HG03571 (cell line): ENCODE data around the gene CD46.

ENCODE experiments used
- ATAC-seq: cut with Tn5 transposase; IDR thresholded peaks from one replicate; pipeline ENCODE4 v1.9.1; 2021; ENCODE audit not compliant: unreplicated experiment

Gene CD46

DNA sequence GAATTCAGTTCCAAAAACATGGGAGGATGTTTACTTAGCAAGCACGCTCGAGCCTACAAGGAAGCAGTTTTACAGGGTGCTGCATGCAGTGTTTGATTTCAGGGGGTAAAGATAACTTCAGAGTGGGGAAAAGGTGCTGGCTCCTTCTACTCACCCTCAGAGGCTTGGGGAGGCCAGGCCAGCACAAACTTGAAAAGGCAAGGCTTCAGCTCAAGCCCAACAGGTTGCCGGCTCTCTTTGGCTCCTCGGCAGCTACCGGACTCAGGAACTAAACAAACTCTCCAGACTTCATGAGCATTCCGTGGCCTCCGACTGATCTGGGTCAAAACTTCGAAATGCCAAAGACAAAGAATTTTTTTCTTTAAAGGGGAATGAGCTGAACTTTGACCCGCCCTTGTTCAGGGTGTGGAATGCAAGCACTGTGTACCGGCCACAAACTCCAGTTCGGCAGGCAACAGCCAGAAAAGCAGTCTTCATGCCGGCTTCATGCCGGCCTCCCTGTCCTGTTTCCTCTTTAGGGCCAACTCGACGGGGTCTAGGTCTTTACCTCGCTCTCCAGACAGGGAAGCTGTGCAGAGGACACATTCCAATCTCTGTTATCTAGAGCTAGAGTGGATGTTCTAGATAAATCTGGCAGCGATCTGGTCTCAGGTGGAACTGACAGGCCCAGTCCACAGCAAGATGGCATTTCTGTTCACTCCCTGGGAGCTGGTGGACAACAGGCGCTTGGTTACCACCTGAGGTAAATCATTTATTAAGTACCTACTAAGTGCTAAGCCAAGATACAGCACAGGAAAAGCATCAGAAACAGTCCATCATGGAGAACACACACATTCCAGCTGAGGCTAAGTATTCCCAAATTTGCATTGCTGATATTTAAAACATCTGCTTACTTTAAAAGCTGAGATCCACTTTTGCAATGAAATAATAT, 75.0 kb downstream of the CD46 start:
- no peak for ATAC-seq

- no peak for ATAC-seq
Measured at GRCh38 chr1:207827488-207827830, 75.6 kb downstream of the CD46 start.

DNA sequence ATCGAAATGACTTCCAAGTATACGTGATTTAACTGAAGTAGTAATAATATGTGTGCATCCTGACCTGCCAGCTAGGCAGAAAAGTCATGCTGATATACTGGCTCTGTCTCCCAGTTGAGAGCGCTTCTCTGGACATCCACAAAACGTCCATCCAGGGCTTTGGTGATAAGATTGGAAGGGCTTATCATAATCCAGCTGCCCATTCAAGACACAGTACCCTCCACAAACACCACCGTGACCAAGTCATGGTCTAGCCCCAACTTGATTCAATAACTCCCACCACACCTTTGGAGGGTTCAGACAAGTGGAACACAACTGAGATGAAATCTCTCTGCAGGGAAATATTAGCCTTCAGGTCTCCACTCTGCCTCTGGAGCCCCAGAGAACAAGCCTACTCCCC, 76.2 kb downstream of the CD46 start:
- no peak for ATAC-seq

GRCh38 chr1:207828485-207829158, 76.8 kb downstream of the CD46 start:
- peak; percentile 18 for ATAC-seq

DNA sequence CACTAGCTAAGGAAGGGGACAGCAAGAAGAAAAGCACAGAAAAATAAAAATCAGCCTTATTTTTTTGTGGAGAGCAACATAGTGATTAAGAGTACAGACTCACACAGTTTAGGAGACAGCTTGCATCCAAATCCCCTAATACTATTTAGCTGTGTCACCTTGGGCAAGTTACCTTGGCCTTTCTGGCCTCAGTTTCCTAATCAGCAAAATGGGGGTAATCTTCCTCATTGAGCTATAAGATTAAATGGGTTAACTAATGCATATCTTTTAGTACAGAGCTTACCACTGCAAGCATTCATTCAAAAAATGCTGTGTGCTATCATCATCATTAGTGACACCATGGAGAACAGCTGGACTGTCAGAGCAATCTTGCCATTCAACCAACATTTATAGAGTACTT, 77.7 kb downstream of the CD46 start:
- ATAC-seq: no peak

- no peak for ATAC-seq
Measured at GRCh38 chr1:207830788-207831187, 78.9 kb downstream of the CD46 start.

DNA sequence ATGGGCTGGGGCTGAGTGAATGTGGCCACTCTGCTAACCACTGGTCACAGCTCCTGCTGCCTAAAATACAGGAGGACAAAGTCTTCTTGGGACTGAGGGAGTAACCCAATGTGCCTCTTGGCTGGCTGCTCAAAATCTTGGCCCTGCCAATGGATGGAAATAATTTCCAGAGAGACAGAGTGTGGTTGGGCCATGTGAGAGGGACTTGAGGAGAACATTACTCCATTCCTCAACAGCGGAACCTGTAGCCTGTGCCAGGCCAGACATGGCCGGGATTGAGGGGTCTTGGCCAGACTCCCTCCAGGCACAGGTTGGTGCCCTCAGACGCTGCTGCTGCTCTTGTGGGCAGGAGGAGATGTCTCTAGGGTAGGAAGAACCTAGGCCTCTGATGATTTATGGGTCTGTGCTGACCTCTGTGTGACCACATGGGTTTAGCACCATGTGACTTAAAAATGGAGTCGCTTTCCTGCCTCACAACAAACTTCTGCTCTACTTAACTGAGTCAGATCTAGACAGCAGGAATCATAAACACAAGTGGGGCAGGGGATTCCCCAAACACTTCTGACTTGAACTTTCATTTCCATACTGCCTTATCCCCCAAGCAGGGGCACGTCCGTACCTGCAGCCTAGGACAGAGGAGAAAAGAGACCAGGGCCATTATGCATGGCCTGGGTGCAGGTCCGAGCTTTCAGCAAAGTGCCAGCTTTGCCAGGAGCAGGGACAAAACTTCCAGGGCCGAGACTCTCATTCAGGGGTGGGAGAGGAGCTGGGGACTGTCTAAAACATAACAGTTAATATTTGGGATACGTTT, 79.9 kb downstream of the CD46 start:
- ATAC-seq: peak; percentile 83

GRCh38 chr1:207832796-207833195, 80.9 kb downstream of the CD46 start:
- no peak for ATAC-seq

DNA sequence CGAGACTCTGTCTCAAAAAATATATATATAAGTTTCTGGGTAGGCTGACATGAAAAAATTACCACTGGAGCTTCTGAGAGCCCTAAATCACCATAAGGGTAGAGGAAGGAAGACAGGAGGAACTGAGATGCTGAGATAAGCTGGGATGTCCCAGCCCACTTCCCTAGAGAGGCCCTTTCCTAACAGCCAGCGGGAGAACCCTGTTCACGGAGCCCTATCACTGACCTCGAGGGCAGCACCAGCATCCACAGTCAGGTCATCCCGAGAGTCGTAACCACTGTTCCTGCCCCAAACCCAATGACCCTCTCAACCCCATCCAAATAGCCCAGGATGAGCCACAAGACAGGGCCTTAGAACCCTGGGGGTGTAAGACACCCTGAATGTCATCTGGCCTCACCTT, 81.5 kb downstream of the CD46 start:
- ATAC-seq: no peak

DNA sequence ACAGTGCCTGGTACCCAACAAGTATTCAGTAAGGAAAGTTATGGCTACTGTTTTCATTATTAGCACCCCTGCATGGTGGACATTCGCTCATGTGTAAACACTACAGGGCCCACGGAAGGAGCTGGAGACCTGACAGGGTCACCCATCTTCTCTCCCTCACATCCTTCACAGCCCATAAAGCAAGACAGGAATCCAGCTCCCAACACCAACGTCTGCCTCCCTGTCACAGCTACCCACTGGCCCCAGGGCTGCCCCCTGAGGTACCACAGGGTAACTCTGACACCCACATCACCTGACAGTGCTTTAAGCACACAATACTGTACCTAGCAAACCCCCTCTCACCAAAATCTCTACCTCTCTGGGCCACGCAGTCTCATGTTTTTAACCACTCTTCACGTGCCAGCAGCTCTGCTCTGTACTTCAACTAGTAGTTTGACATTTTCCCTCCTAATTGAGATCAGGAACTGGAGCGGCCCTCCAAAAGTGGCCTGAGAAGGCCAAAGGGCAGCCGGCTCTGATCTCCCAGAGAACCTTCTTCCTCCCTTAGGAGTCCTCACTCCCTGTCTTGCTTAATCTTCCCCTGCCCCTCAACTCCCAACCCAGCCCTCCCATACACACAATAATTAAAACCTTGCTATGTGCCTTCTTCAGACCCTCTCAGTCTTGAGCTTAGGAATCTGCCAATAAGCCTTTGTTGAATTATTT, 82.3 kb downstream of the CD46 start:
- ATAC-seq: no peak

- no peak for ATAC-seq
Measured at GRCh38 chr1:207835958-207836357, 84.1 kb downstream of the CD46 start.

- no peak for ATAC-seq
Measured at GRCh38 chr1:207836591-207837347, 84.9 kb downstream of the CD46 start.

- no peak for ATAC-seq
Measured at GRCh38 chr1:207837673-207838072, 85.8 kb downstream of the CD46 start.

DNA sequence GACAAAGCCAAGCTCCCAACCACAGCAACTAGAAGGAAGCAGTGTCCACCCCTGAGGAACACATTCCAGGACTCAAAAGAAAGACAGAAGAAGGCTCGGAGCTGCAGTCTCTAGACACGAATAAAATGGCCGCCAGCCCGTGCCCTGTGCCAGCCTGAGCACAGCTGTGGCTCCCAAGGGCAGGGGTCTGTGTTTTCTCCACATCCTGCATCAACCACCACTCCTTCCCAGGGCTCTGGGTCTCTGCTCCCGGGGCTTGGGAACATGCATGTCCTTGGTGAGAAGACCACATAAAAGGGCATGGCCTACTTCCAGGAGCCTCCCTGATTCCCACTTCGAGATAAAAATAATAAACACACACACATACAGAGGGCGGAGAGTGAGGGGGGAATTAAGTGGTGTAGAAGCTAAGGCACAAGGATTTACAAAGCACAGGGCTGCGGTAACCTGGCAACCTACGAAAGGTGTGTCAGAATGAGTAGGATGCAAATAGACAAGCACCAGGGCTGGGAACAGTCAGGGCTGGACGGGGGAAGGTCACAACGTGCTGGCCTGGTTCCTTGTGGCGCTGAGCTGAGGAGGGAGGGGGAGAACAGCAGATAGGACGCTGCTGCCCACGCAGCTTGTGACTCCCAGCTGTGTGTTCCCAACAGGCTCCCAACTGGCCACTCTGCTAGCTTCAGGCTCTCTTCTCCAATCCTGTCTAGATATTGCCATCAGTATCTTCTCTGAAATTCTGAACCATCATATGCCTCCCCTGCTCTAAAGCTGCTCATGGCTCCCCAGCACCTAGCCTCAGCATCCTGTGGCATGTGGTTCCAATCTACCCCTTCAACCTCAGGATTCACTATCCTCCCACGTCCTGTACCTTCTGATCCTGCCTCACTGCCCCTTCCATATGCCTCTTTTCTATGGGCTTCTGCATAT, 86.6 kb downstream of the CD46 start:
- no peak for ATAC-seq

- no peak for ATAC-seq
Measured at GRCh38 chr1:207839083-207839413, 87.2 kb downstream of the CD46 start.

DNA sequence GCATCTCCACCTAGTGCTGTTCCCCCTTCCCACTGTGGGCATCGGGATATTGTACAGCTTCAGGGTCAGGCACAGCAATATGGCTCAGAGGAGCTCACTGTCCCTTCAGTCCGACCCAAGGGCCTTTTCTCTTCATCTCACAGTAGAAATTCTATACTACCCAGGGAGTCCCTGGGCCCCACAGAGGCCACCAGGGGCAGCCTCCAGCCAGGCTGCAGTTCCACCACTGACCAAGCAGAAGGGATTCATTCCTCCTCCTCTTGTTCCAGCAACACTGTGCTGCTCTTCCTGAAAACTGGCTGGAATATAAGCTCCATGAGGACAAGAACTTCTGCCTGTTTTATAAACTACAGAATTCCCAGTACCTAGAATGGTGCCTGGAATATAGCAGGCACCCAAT, 88.5 kb downstream of the CD46 start:
- ATAC-seq: no peak

GRCh38 chr1:207841293-207841692, 89.4 kb downstream of the CD46 start:
- no peak for ATAC-seq

DNA sequence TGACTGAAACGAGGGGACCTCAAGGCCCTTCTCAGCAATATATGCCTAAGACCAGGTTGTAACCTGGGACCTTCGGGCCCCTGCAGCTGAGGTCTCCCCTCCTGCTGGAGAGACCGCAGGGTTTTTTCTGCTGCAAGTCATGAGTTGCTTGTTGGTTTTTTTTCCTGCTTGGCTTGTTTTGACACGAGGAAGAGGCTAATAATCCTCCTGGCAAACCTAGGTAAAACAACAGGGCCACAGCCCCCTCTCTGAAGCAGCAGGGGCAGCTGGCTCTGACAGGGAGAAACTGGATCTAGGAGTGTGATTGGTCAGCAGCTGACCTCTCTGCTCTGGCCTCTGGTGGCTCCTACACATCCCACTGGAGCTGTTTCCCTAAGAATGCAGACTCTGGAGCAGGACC, 90.0 kb downstream of the CD46 start:
- no peak for ATAC-seq

GRCh38 chr1:207842506-207842905, 90.7 kb downstream of the CD46 start:
- ATAC-seq: no peak
